MV-4-11 (cell line): Measurements from ENCODE around the gene CFAP20DC.
"Not testable (repeated sequence)": the region's sequence is repeated elsewhere in the genome, so short reads cannot be mapped to it uniquely, and the experiment has no call there.

Experiments
- DNase-seq: peaks from one replicate; lab custom pipeline; 2025; lab: John Stamatoyannopoulos, UW

Gene CFAP20DC

DNA sequence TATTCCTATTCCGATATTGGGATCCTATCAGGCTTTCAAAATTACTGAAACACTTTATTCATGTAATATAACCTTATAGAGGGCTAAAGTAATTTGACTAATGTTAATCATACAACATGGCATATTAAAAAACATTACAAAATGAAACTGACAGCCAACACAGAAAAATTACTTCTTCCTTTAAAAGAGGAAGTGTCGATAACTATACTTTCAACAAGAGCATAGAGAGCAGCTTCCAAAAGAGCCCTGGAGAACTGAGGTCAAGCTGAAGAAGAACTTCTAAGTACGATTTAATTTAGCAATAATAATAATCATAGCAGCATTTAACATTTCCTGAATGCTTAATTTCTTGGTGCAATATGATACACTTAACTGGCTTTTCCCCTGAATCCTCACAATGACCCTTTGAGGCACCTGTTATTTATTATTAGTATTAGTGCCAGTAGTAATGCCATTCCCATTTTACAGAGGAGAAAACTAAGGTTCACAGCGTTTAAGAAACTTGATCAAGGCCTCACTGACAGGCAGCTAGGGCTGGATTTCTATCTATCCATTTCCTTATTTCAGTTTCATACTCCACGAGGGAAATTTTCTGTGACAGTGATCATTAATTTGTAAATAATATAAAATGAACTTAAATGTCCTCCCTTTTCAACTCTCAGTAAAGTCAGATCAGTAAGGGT, 181.6 kb downstream of the CFAP20DC start:
- peak; percentile 67 for DNase-seq

- DNase-seq, result no peak
Observed at GRCh38 chr3:58867621-58868020, 182.2 kb downstream of the CFAP20DC start.

DNA sequence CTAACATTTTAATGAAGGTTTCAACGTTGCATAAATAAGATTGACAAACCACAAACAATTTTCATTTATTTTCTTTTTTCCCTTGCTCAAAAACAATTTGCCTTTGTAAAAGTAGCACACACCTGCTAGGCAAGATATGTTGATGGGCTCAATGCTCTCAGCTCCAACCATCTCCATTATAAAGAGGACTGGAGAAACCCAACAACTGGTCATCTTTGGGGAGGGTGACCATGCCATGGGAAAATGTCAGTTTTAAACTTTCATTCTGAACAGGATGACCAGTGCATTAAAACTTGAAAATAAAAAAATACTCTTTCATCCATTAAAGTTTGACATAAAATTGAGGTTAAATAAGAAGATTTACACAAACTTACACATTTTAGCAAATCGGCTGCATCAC, 183.7 kb downstream of the CFAP20DC start:
- DNase-seq, result no peak

DNA sequence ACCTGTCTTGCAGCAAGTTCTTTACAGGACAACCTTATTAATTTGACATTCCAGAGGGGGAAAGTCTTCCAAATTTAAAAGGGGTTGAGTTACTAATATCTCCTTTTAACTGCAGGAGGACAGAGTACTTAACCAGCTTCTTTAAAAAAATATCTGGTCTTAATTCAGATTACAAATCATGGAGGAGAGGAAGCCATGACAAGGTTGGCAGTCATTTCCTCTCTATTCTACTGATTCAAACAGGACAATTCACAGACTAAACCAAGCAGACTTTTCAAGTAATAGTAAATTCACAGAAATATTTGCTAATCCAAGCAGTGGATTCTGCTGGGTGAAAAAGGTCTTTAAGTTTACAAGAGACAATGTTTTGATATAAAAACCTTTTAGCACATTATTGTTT, 185.3 kb downstream of the CFAP20DC start:
- DNase-seq, result no peak

GRCh38 chr3:58863206-58863605, 186.6 kb downstream of the CFAP20DC start:
- DNase-seq, result no peak

DNA sequence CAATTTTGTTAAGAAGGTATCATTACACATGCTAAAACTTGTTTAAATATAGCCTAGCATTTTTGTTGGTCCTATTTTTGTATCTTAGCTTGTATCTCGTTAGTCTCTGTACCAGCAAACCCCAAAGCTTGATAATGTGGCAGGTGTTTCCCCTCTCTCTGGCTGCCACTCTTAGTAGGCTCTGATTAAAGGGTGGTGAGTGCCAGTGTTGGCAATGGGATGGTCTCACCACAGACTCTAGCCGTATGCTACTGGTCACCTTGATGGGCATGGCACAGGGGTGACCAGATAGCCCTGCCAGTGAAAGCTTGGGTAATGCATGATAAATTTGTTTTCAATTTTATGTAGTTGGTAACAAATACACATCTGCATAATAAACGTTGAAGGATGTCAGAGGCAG, 188.3 kb downstream of the CFAP20DC start:
- no peak for DNase-seq

- no peak for DNase-seq
Observed at GRCh38 chr3:58858126-58858525, 191.7 kb downstream of the CFAP20DC start.

DNA sequence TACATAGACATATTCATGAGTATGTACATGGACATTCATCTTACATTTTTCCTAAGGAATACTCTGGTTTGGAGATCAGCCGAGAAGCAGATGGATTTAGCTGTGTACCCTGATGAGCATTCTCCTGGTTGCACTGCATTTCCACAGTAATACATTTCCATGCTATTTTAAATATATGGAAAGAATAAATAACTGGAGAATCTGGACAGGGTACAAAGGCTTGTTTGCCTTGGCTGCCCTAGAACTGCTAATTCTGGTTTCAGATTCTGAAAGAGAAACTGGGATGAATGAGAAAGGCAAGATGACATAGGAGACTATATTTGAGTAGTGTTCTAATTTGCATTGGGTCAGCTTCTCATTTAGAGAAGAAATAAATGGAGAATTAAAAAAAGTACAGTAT, 192.4 kb downstream of the CFAP20DC start:
- no peak for DNase-seq

GRCh38 chr3:58848826-58849225, 201.0 kb downstream of the CFAP20DC start:
- DNase-seq, result no peak

GRCh38 chr3:58842050-58842747, 207.6 kb downstream of the CFAP20DC start:
- not testable (repeated sequence) for DNase-seq

GRCh38 chr3:58840949-58841348, 208.9 kb downstream of the CFAP20DC start:
- no peak for DNase-seq

DNA sequence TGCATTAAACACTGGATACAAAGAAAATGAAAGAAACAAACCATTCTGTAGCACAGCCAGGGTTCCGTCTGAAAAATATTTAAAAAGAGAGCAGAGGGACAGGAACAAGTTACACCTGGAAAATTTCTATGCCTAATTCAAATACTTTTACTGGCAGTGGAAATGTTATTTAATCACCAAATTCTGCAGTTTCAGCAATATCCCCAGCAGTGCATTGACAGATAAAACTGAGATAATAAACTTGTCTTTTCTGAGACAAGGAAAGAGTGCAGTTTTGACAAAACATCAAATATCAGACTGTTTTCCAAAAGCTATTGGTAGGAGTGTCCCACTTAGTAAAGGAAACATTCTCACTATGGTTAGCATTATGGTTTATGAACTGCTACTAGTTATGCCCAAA, 209.9 kb downstream of the CFAP20DC start:
- DNase-seq, result no peak

- DNase-seq, result no peak
Observed at GRCh38 chr3:58839187-58839586, 210.6 kb downstream of the CFAP20DC start.

GRCh38 chr3:58837856-58838255, 212.0 kb downstream of the CFAP20DC start:
- DNase-seq, result no peak

GRCh38 chr3:58837141-58837843, 212.5 kb downstream of the CFAP20DC start:
- no peak for DNase-seq

DNA sequence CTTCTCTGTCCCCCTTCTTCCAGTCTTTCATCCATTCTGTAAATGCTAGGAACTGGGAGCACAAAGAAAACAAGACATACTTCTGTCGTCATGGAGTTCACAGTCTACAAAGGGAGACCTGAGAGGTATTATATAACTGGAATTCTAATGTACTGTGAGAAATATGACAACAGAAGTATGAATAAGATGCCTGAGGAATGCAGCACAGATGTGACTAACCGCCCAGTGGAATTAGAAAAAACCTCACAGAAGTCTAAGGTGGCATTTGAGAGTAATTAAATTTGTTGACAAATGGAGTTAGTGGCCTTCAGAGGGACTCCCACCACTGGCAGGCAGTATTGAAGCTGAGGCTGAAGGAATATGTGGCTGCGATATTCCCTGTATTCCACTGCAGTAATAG, 214.7 kb downstream of the CFAP20DC start:
- DNase-seq, result no peak

DNA sequence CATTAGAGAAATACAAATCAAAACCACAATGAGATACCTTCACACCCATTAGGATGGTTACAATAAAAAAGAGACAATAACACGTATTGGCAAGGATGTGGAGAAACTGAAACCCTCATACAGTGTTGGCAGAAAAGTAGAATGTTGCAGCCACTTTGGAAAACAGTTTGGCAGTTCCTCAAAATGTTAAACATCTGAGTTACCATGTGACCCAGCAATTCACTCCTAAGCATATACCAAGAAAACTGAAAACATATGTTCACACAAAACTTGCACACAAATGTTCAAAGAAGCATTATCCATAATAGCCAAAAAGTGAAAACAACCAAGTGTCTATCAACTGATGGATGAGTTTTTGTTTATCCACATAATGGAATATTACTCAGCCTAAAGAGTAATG, 216.3 kb downstream of the CFAP20DC start:
- DNase-seq, result peak; percentile 6

GRCh38 chr3:58829321-58830000, 220.4 kb downstream of the CFAP20DC start:
- DNase-seq, result no peak

DNA sequence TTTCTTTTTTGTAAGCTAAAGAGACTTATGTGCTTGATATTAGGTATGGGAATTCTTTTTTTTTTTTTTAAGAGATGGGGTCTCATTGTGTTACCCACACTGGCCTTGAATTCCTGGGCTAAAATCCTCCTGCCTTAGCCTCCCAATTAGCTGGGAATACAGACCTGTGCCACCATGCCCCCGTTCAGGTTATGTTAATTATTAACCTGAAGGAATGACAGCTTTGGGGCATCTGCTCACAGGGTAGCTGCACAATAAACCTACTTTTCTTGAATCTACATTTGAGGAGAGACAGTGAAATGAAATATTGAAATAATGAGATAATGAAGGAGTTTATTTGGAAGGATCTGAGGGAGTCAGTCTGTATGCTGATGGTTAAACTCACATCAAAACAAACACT, 225.0 kb downstream of the CFAP20DC start:
- no peak for DNase-seq

GRCh38 chr3:58824285-58824684, 225.5 kb downstream of the CFAP20DC start:
- DNase-seq, result no peak

DNA sequence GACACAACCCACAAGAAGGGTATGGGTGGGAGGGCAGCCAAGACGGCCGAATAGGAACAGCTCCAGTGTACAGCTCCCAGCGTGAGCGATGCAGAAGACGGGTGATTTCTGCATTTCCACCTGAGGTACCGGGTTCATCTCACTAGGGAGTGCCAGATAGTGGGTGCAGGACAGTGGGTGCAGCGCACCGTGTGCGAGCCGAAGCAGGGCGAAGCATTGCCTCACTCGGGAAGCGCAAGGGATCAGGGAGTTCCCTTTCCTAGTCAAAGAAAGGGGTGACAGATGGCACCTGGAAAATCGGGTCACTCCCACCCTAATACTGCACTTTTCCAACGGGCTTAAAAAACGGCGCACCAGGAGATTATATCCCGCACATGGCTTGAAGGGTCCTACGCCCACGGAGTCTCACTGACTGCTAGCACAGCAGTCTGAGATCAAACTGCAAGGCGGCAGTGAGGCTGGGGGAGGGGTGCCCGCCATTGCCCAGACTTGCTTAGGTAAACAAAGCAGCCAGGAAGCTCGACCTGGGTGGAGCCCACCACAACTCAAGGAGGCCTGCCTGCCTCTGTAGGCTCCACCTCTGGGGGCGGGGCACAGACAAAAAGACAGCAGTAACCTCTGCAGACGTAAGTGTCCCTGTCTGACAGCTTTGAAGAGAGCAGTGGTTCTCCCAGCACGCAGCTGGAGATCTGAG, 243.1 kb downstream of the CFAP20DC start:
- not testable (repeated sequence) for DNase-seq

DNA sequence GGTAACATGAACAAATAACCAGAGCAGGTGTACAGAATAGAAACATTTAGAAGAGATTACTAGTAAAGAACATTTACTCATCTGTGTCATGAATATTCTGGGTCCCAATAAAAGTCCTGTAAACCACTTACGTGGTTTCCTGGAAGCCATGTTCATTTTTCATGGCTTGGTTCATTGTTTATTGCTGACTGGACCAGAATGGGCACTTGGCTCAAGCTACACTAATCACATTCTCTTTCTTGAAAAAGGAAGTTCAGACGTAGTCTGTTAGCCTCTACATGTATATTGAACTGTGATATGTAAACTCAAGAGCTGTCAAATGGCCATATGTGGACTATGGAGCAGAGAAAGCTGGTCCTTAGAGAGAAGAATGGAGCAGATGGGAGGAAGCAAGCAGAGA, 244.9 kb downstream of the CFAP20DC start:
- DNase-seq, result no peak
